CD4-positive, CD25-positive, alpha-beta regulatory T cell (primary cell): ENCODE results near the gene LORICRIN. TPM values are rescaled to one million over a fixed set of nuclear protein-coding genes. Genes with fewer than 3 reads are reported as not detected.
A peak's percentile ranks its signal among the peaks of the same experiment; 100 is the strongest.

Source experiments
- ATAC-seq, 2 donors: fragments of 150-1000 bp; cut with Tn5 transposase; one replicate each; pipeline ENCODE4 v1.10.0; 2021; ENCODE audit warnings: low read depth in 2 of 2, moderate number of reproducible peaks in 2 of 2, moderate library complexity in 1 of 2
- DNase-seq, 3 donors: peaks; one replicate each; pipeline versions ENCODE4 v3.0.0 to v3.0.0-alpha.2; 2012 to 2022; ENCODE audit warnings: mixed read lengths in 1 of 3
- H3K27ac ChIP-seq: one replicate; pipeline ENCODE4 v1.7.0; 2013; ENCODE audit warnings: mild to moderate bottlenecking, low read length; ENCODE audit not compliant: insufficient read depth, poor library complexity, severe bottlenecking
- H3K27me3 ChIP-seq: one replicate; pipeline ENCODE4 v1.7.0; 2013; ENCODE audit warnings: low read length; ENCODE audit not compliant: control insufficient read depth, insufficient read depth
- H3K36me3 ChIP-seq: one replicate; pipeline ENCODE4 v1.7.0; 2013; ENCODE audit warnings: mild to moderate bottlenecking, low read length, moderate library complexity; ENCODE audit not compliant: control insufficient read depth, insufficient read depth
- H3K4me1 ChIP-seq: 2 replicates; pipeline ENCODE4 v1.7.0; 2013; ENCODE audit warnings: mild to moderate bottlenecking, low read length; ENCODE audit not compliant: insufficient read depth, control insufficient read depth, poor library complexity, severe bottlenecking
- H3K4me3 ChIP-seq: one replicate; pipeline ENCODE4 v1.7.0; 2013; ENCODE audit warnings: low read depth, mild to moderate bottlenecking, low read length, moderate library complexity
- H3K9me3 ChIP-seq, 2 experiments: 1 replicate in 1 of 2; 2 replicates in 1 of 2; pipeline ENCODE4 v1.7.0; 2013; ENCODE audit warnings: low read length in 2 of 2, mild to moderate bottlenecking in 1 of 2, moderate library complexity in 1 of 2; ENCODE audit not compliant: control insufficient read depth in 2 of 2
- H3K27ac Mint-ChIP-seq, 3 donors: one replicate each; pipeline ENCODE4 v1.8.0; 2020 to 2022; ENCODE audit warnings: mild to moderate bottlenecking in 3 of 3, mixed read lengths in 3 of 3, moderate library complexity in 2 of 3
- H3K27me3 Mint-ChIP-seq: one replicate; pipeline ENCODE4 v1.8.0; 2022; ENCODE audit warnings: mild to moderate bottlenecking, mixed read lengths
- H3K36me3 Mint-ChIP-seq: one replicate; pipeline ENCODE4 v1.8.0; 2020; ENCODE audit warnings: mixed read lengths
- H3K4me1 Mint-ChIP-seq, 4 donors: one replicate each; pipeline ENCODE4 v1.8.0; 2020 to 2022; ENCODE audit warnings: mixed read lengths in 4 of 4, mild to moderate bottlenecking in 1 of 4
- H3K4me3 Mint-ChIP-seq, 4 donors: one replicate each; pipeline ENCODE4 v1.8.0; 2020 to 2022; ENCODE audit warnings: mild to moderate bottlenecking in 4 of 4, mixed read lengths in 4 of 4, moderate library complexity in 3 of 4
- H3K9me3 Mint-ChIP-seq, 7 donors: one replicate each; pipeline ENCODE4 v1.8.0; 2020 to 2022; ENCODE audit warnings: mixed read lengths in 7 of 7, mild to moderate bottlenecking in 3 of 7, moderate library complexity in 2 of 7
- polyA plus RNA-seq, 4 donors: library from polyadenylated mRNA; unstranded; fragments of 300-500 nt; fragmentation: Illumina TruSeq; gene quantifications; one replicate each; pipeline ENCODE4 v1.2.3, GENCODE V29; 2021
- total RNA-seq: library from RNA; stranded (reverse); gene quantifications from one replicate; pipeline ENCODE4 v1.2.3, GENCODE V29; 2022

Gene LORICRIN
- total and polyA plus RNA-seq, 5 donors from 2014 or later, result not detected

DNA sequence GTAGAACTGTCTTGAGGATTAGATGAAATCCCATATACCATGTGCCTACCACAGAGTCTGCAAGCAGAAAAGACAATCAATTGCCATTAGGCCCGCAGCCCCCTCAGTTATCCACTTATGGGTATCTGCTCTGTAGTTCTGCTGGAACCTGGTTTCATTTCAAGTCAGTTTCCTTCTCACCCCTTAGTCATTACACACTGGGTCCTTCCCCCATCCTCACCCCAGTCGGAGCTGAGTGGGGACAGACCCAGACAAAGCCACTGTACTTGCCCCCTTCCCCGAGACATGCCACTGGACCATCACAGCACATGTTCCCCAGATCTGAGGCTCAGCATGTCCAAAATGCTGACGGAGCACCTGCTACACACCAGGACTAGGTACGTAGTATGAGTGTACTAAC, 32.0 kb downstream of the LORICRIN start:
- H3K4me3 Mint-ChIP-seq, result peak overlapping the region in 2 of 4 donors; percentile 6 to 54
- no peak for ATAC-seq
- H3K27ac Mint-ChIP-seq, result peak overlapping the region in 1 of 3 donors; percentile 19

DNA sequence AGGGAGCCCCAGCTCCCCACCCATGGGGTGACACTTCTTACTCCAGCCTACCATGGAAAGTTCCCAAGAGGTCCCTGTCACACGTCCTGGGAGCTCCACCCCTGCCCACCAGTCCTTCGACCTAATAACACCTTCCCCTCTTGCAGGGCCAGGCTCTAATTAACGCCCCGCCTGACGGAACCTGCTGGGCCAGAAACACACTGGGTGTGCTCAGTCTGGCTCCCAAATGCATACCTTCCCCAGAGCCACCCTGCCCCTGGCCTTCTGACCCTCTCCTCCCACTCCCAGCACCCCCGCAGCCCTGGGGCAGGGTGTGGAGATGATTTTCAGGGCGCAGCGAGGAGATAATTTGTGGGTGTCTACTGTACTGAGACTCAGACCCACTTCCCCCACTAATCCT, 32.7 kb downstream of the LORICRIN start:
- no peak for DNase-seq
- H3K27ac ChIP-seq, result no peak overlapping the region
- no peak overlapping the region for H3K4me3 ChIP-seq
- H3K27me3 Mint-ChIP-seq, result no peaks in the 10 kb centered on the region
- H3K4me1 ChIP-seq, result peaks cover 11% of the 10 kb centered on the region
- H3K27me3 ChIP-seq, result no peaks in the 10 kb centered on the region
- no peaks in the 10 kb centered on the region for H3K9me3 ChIP-seq
- no peaks in the 10 kb centered on the region for H3K36me3 Mint-ChIP-seq
- no peaks in the 10 kb centered on the region for H3K9me3 Mint-ChIP-seq
- no peaks in the 10 kb centered on the region for H3K36me3 ChIP-seq
- H3K4me3 Mint-ChIP-seq, result no peak overlapping the region
- H3K27ac Mint-ChIP-seq, result no peak overlapping the region
- H3K4me1 Mint-ChIP-seq, result peaks cover 0 to 30% (median 11%) of the 10 kb centered on the region in 4 donors
- ATAC-seq, result no peak

More for the DNA sequence above, 32.0 kb downstream of the LORICRIN start:
- H3K4me3 ChIP-seq, result peak overlapping the region; percentile 7
- no peaks in the 10 kb centered on the region for H3K9me3 Mint-ChIP-seq
- H3K36me3 Mint-ChIP-seq, result no peaks in the 10 kb centered on the region
- no peak for DNase-seq
- H3K36me3 ChIP-seq, result no peaks in the 10 kb centered on the region
- H3K9me3 ChIP-seq, result no peaks in the 10 kb centered on the region
- peaks cover 0 to 30% (median 11%) of the 10 kb centered on the region in 4 donors for H3K4me1 Mint-ChIP-seq
- H3K27me3 Mint-ChIP-seq, result no peaks in the 10 kb centered on the region
- H3K4me1 ChIP-seq, result peaks cover 11% of the 10 kb centered on the region
- no peak overlapping the region for H3K27ac ChIP-seq
- no peaks in the 10 kb centered on the region for H3K27me3 ChIP-seq

DNA sequence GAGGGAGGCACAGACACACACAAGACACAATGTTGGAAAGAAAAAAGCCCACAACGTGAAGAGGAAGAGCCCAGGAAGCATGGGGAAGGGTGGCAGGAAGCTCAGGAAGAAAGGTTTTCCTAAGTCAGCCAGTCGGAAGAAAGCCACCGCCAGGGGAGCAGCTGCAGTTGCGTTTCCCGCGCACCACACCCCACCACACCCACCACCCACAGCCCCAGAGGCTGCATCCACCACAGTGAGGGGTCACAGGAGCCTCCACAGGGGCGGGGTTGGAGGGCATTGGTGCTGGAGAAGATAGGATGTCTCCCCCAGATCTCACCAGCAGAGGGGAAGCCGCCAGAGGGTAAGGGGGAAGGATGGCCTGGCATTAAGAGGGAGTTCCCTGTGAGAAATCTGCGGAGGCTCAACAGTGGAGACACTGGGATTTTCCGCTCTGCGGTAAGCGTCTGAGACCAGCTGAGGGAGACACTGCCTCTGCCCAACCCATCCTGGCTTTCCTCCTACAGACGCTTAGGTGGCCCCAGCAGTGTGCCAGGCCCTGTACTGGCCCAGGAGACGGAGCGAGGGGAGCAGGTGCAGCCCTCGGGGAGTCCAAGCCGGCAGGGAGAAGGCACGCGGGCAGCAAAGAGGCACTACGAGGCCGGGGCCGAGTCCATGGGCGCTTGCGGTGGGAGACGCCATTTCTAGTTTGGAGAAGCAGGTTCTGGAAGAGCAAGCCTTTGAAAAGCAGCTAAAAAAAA, 33.4 kb downstream of the LORICRIN start:
- H3K27ac ChIP-seq, result no peak overlapping the region
- Mint-ChIP-seq H3K27me3 (no peaks in the 10 kb centered on the region), H3K36me3 (no peaks in the 10 kb centered on the region), H3K4me3 (peak overlapping the region in 1 of 4 donors; percentile 22), H3K4me1 (peaks cover 0 to 30% (median 11%) of the 10 kb centered on the region in 4 donors), H3K27ac (peak overlapping the region; percentile 20 to 76 (median 22)), H3K9me3 (no peaks in the 10 kb centered on the region)
- H3K9me3 ChIP-seq, result no peaks in the 10 kb centered on the region
- no peaks in the 10 kb centered on the region for H3K36me3 ChIP-seq
- H3K4me1 ChIP-seq, result peaks cover 11% of the 10 kb centered on the region
- no peaks in the 10 kb centered on the region for H3K27me3 ChIP-seq
- DNase-seq (no peak), ATAC-seq (no peak)
- H3K4me3 ChIP-seq, result no peak overlapping the region

DNA sequence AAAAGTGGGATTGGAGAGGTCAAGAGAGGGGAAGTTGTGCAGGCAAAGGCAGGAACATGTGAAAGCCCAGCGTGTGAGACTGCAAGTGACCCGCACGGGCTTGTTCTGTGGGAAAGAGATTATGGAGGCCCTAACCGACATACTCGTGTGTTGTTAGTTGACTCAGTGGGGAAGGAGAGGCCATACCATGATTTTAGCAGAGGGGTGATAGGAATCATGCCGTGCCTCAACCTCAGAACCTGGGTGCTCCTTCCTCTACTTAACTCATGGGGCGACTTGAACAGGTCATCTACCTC, 33.9 kb downstream of the LORICRIN start:
- H3K27ac ChIP-seq, result no peak overlapping the region
- ATAC-seq, result no peak
- H3K4me1 ChIP-seq, result peaks cover 11% of the 10 kb centered on the region
- DNase-seq, result no peak
- H3K27me3 ChIP-seq, result no peaks in the 10 kb centered on the region
- H3K27ac Mint-ChIP-seq, result peak overlapping the region in 1 of 3 donors; percentile 76
- H3K36me3 ChIP-seq, result no peaks in the 10 kb centered on the region
- peaks cover 0 to 30% (median 11%) of the 10 kb centered on the region in 4 donors for H3K4me1 Mint-ChIP-seq
- peak overlapping the region in 1 of 4 donors; percentile 22 for H3K4me3 Mint-ChIP-seq
- H3K27me3 Mint-ChIP-seq, result no peaks in the 10 kb centered on the region
- peak overlapping the region; percentile 19 for H3K4me3 ChIP-seq
- no peaks in the 10 kb centered on the region for H3K9me3 Mint-ChIP-seq
- H3K36me3 Mint-ChIP-seq, result no peaks in the 10 kb centered on the region
- H3K9me3 ChIP-seq, result no peaks in the 10 kb centered on the region

DNA sequence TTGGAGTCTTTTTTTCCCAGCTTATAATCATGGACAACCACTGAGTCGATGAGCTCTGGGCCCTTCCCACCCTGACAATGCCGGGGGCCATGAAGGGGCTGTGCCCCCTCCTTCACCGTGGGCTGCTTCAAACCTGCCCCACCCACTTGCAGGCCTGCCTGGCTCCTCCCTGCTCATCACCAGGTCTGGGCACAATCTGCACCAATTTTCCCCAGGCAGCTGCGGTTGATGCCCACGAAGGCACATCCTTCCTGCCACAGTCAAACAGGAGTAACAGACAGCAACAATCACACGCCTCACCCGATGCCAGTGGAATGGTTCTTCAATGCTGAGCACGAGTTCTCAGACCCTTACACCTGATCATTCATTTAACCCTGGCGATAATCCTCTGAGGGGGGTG, 34.4 kb downstream of the LORICRIN start:
- Mint-ChIP-seq H3K4me1 (peaks cover 0 to 30% (median 11%) of the 10 kb centered on the region in 4 donors), H3K4me3 (peak overlapping the region in 3 of 4 donors; percentile 24 to 51 (median 42)), H3K9me3 (no peaks in the 10 kb centered on the region), H3K27ac (peak overlapping the region in 1 of 3 donors; percentile 76), H3K36me3 (no peaks in the 10 kb centered on the region), H3K27me3 (no peaks in the 10 kb centered on the region)
- Histone ChIP-seq H3K27ac (no peak overlapping the region), H3K27me3 (no peaks in the 10 kb centered on the region), H3K9me3 (no peaks in the 10 kb centered on the region), H3K4me1 (peaks cover 11% of the 10 kb centered on the region), H3K36me3 (no peaks in the 10 kb centered on the region), H3K4me3 (peak overlapping the region; percentile 19)
- DNase-seq (peak in 1 of 3 donors; percentile 24), ATAC-seq (no peak)

DNA sequence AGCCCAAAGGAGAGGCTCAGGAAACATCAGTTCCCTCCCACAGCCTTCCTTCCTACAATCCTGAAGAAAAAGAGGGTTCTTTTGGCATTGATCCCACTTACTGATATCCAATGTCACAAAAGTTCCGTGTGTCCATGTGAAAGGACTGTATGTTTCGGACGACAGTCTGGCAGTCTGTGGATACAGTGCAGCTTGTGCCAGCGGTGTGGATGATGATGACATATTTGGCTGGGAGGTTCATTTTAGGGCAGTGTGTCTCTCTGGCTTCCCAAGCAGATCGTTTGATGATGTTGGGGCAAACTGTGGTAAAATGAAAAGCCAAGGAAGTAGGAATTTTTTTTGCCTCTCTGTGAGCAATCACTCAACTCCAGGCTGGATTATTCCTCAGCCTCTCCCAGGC, 42.8 kb downstream of the LORICRIN start:
- peaks cover 0 to 2% (median 0%) of the 10 kb centered on the region in 7 donors for H3K9me3 Mint-ChIP-seq
- H3K27me3 Mint-ChIP-seq, result peaks cover 4% of the 10 kb centered on the region
- no peaks in the 10 kb centered on the region for H3K36me3 Mint-ChIP-seq
- no peaks in the 10 kb centered on the region for H3K4me1 ChIP-seq
- DNase-seq (no peak), ATAC-seq (no peak)
- H3K4me3 Mint-ChIP-seq, result no peak overlapping the region
- no peaks in the 10 kb centered on the region for H3K36me3 ChIP-seq
- no peaks in the 10 kb centered on the region for H3K4me1 Mint-ChIP-seq
- no peak overlapping the region for H3K4me3 ChIP-seq
- H3K9me3 ChIP-seq, result no peaks in the 10 kb centered on the region
- H3K27ac Mint-ChIP-seq, result no peak overlapping the region
- H3K27ac ChIP-seq, result no peak overlapping the region
- peaks cover 2% of the 10 kb centered on the region for H3K27me3 ChIP-seq

DNA sequence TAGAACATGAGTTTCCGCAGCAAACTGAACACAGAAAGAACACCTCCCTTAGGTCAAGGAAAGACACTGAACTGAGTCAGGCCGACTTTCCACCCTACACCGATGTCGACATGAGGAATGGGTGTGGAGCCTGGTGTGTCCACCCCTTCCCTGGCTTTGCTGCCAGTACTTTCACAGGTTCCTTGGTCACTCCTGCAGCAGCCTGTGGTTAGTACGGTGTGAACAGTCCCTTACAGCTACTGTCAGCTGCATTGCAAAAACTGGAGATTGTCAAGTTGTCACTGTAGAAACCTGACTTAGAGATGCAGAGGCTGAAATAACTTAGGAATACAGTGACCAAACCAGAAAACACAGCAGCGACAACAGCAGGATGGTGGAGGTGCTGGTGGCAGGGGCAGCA, 46.2 kb downstream of the LORICRIN start:
- no peaks in the 10 kb centered on the region for H3K9me3 ChIP-seq
- no peak for ATAC-seq
- H3K27ac ChIP-seq, result no peak overlapping the region
- Mint-ChIP-seq H3K4me1 (peaks cover 0 to 2% (median 0%) of the 10 kb centered on the region in 4 donors), H3K9me3 (peaks cover 0 to 3% (median 0%) of the 10 kb centered on the region in 7 donors), H3K27me3 (peaks cover 4% of the 10 kb centered on the region), H3K27ac (no peak overlapping the region), H3K4me3 (no peak overlapping the region), H3K36me3 (no peaks in the 10 kb centered on the region)
- no peaks in the 10 kb centered on the region for H3K4me1 ChIP-seq
- DNase-seq, result no peak
- peaks cover 2% of the 10 kb centered on the region for H3K27me3 ChIP-seq
- no peaks in the 10 kb centered on the region for H3K36me3 ChIP-seq
- no peak overlapping the region for H3K4me3 ChIP-seq
